GM19240 (cell line): ENCODE measurements around the gene MB.
A peak's percentile ranks its signal among the peaks of the same experiment; 100 is the strongest.
"Not testable (repeated sequence)": the region's sequence is repeated elsewhere in the genome, so short reads cannot be mapped to it uniquely, and the experiment has no call there.

Source experiments
- DNase-seq: peaks from one replicate; pipeline ENCODE4 v3.0.0; 2011; ENCODE audit warnings: low spot score; ENCODE audit not compliant: insufficient read length

Gene MB

GRCh38 chr22:35638001-35638400, 20.9 kb upstream of the MB start:
- no peak for DNase-seq

GRCh38 chr22:35637254-35637653, 20.1 kb upstream of the MB start:
- no peak for DNase-seq

- no peak for DNase-seq
These were observed 17.9 kb upstream of the MB start for GRCh38 chr22:35634943-35635540.

GRCh38 chr22:35634015-35634414, 16.9 kb upstream of the MB start:
- DNase-seq: no peak

GRCh38 chr22:35633520-35633919, 16.4 kb upstream of the MB start:
- DNase-seq: no peak

GRCh38 chr22:35632935-35633334, 15.8 kb upstream of the MB start:
- DNase-seq: no peak

GRCh38 chr22:35631597-35631996, 14.5 kb upstream of the MB start:
- DNase-seq: no peak

GRCh38 chr22:35630891-35631290, 13.8 kb upstream of the MB start:
- no peak for DNase-seq

GRCh38 chr22:35630387-35630793, 13.3 kb upstream of the MB start:
- DNase-seq: no peak

- peak; percentile 35 for DNase-seq
These were observed 12.5 kb upstream of the MB start for GRCh38 chr22:35629406-35630216.

- DNase-seq: no peak
These were observed 11.6 kb upstream of the MB start for GRCh38 chr22:35628732-35629131.

- peak; percentile 57 for DNase-seq
These were observed 10.3 kb upstream of the MB start for GRCh38 chr22:35627267-35628041.

- no peak for DNase-seq
These were observed 8.8 kb upstream of the MB start for GRCh38 chr22:35625763-35626432.

- DNase-seq: no peak
These were observed 7.4 kb upstream of the MB start for GRCh38 chr22:35624547-35624946.

- DNase-seq: not testable (repeated sequence)
These were observed 6.8 kb upstream of the MB start for GRCh38 chr22:35623885-35624284.

- no peak for DNase-seq
These were observed 5.2 kb upstream of the MB start for GRCh38 chr22:35622191-35622913.

- no peak for DNase-seq
These were observed 4.3 kb upstream of the MB start for GRCh38 chr22:35621451-35621850.

- DNase-seq: no peak
These were observed 3.6 kb upstream of the MB start for GRCh38 chr22:35620624-35621251.

- no peak for DNase-seq
These were observed 2.4 kb upstream of the MB start for GRCh38 chr22:35619336-35620094.
